Measurements from ENCODE around the gene SKAP2. TPM values are rescaled to one million over a fixed set of nuclear protein-coding genes. Genes with fewer than 3 reads are reported as not detected.

The SKAP2 gene
- total and polyA plus RNA-seq, 2 of the 13 experiments (the other 11 are each of a cell fraction or from before 2014, with no cell fraction given): 3.6 to 12.9 TPM

GRCh38 chr7:26864309-26865093 lies at the start of gene SKAP2 (continued):
- TF ChIP-seq HBP1 (CRISPR knock-in tag; IDR thresholded peaks at IDR 0.05; ENCODE audit: low read depth) (no peak; the same call in 1 of the 2 replicates), MIXL1 (CRISPR knock-in tag; IDR thresholded peaks at IDR 0.05) (peak; percentile 10; the same call in 1 of the 2 replicates), BCLAF1 (IDR thresholded peaks at IDR 0.05) (no peak), NR1H2 (CRISPR knock-in tag; IDR thresholded peaks at IDR 0.05; ENCODE audit: borderline replicate concordance, low read depth) (no peak), ATF3 (CRISPR knock-in tag; IDR thresholded peaks at IDR 0.05) (no peak; the same call in 1 of the 2 replicates), HCFC1 (IDR thresholded peaks at IDR 0.05; ENCODE audit: low read depth, low read length) (no peak), MXD3 (CRISPR knock-in tag; IDR thresholded peaks at IDR 0.05) (no peak), BRCA1 (CRISPR knock-in tag; IDR thresholded peaks at IDR 0.05) (no peak), ZNF329 (CRISPR knock-in tag; IDR thresholded peaks at IDR 0.05; ENCODE audit: low read depth) (no peak), CSRNP2 (CRISPR knock-in tag; conservative IDR thresholded peaks at IDR 0.05; ENCODE audit: low read depth) (no peak), ZNF550 (CRISPR knock-in tag; IDR thresholded peaks at IDR 0.05; ENCODE audit: borderline replicate concordance) (no peak), HNRNPLL (IDR thresholded peaks at IDR 0.05; ENCODE audit: low read depth, low read length, poor library complexity, severe bottlenecking) (peak; percentile 90), MYNN (CRISPR knock-in tag; IDR thresholded peaks at IDR 0.05; ENCODE audit: low read depth) (no peak), ZNF44 (CRISPR knock-in tag; IDR thresholded peaks at IDR 0.05) (0 out of 2 replicates have a peak, but pooled peaks have one; percentile 66), TARDBP (CRISPR knock-in tag; IDR thresholded peaks at IDR 0.05) (peak; percentile 57; the same call in 1 of the 2 replicates), ZBTB7B (CRISPR knock-in tag; IDR thresholded peaks at IDR 0.05) (no peak; the same call in 1 of the 2 replicates), ZNF296 (CRISPR knock-in tag; conservative IDR thresholded peaks at IDR 0.05) (no peak), CENPX (CRISPR knock-in tag; IDR thresholded peaks at IDR 0.05) (no peak), KDM5A (IDR thresholded peaks at IDR 0.05; ENCODE audit: borderline replicate concordance, low read length) (peak; percentile 60; the same call in 1 of the 2 replicates), SKIL (CRISPR knock-in tag; IDR thresholded peaks at IDR 0.05; ENCODE audit: borderline replicate concordance) (no peak)
